Cardiac fibroblast (primary cell): ENCODE data around the gene GBX2.

ENCODE experiments used
- DNase-seq, 2 donors: peaks; one replicate each; pipeline versions ENCODE4 v3.0.0 to v3.0.0-alpha.2; 2010; ENCODE audit warnings: low read depth in 2 of 2
- H3K4me3 ChIP-seq, 2 donors: replicated peaks in 1 of 2; 1 replicate in 1 of 2; 2 replicates in 1 of 2; pipeline ENCODE4 v1.5.1; 2011; ENCODE audit warnings: low read depth in 2 of 2, low read length in 2 of 2, mild to moderate bottlenecking in 2 of 2, moderate library complexity in 1 of 2
- TF ChIP-seq, protein P1 (sequence below): IDR thresholded peaks from one replicate; pipeline ENCODE4 v1.5.1; 2011; ENCODE audit warnings: low read depth, mild to moderate bottlenecking, low read length, inconsistent platforms

Gene GBX2

DNA sequence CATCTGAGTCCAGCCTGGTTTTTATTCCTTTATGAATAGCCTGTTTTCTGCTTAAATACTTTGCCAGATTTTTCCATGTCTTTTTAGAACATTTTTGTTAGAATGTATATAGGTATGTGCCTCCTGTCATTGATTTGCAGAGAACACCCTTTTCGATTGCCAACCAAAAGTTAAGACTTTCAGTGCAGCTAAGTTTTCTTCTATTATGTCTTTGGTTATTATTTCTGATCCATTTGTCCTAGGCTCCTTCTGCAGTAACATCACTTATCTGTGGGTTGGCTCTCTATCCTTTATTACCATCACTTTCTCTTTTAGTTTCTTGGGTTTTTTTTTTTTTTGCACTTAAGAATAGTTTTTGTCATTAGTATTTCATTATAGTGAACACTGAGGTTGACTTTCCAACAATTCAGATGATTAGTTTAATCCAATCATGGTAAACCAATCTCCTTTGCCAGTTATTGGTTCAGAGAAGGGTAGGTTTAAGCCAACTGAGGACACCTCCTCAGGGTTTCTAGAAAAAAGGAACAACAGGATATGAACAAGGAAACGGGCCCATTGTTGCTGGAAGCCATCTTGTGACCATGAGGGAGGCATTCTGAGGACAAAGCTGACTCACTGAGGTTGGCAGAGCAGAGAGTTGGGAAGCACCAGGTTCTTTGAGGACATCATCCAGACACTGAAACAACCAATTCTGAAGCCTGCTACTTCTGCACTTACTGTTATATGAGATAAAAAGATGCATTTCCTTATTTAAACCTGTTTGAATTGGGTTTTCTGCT lies 37.9 kb upstream of the GBX2 start:
- peak; percentile 2 to 15 for DNase-seq
- no peak overlapping the region for H3K4me3 ChIP-seq
- TF ChIP-seq, protein P1, sequence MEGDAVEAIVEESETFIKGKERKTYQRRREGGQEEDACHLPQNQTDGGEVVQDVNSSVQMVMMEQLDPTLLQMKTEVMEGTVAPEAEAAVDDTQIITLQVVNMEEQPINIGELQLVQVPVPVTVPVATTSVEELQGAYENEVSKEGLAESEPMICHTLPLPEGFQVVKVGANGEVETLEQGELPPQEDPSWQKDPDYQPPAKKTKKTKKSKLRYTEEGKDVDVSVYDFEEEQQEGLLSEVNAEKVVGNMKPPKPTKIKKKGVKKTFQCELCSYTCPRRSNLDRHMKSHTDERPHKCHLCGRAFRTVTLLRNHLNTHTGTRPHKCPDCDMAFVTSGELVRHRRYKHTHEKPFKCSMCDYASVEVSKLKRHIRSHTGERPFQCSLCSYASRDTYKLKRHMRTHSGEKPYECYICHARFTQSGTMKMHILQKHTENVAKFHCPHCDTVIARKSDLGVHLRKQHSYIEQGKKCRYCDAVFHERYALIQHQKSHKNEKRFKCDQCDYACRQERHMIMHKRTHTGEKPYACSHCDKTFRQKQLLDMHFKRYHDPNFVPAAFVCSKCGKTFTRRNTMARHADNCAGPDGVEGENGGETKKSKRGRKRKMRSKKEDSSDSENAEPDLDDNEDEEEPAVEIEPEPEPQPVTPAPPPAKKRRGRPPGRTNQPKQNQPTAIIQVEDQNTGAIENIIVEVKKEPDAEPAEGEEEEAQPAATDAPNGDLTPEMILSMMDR: no peak

DNA sequence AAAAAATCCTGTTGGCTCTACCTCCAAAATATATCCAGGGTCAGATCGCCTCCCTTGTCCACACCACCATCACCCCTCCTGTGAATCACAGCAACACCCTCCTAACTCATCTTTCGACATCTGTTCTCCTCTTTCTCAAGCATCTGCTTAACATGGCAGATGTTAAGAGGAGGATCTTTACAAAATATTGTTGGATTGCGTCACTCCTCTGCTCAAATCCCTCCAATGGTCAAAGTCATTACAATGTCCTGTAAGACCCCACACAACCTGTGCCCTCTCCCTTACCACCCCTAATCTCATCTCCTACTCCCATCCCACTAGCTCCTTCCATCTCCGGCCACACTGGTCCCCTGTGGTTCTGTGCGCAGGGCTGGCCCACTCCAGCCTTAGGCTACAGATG lies 36.8 kb upstream of the GBX2 start:
- H3K4me3 ChIP-seq: no peak overlapping the region
- TF ChIP-seq, protein P1: no peak
- DNase-seq: no peak

DNA sequence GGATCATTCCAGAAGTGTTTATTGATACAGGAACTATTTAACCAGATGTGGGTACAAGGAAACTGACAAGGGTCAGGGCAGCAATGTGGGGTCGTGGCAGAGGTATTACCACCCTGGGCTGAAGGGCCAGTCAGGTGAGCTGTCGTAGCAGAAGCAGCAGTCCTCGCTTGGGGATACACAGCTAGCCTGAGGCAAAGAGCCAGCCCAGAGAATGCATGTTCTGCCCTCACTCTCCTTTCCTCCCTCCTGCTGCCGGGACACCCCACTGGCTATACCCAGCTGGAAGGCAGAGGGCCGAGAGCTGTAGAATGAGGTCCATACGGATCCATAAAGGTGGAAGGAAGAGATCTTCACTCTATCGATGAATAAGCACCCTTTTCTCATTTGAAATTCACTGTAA lies 32.2 kb upstream of the GBX2 start:
- TF ChIP-seq, protein P1: no peak
- no peak overlapping the region for H3K4me3 ChIP-seq
- DNase-seq: no peak

DNA sequence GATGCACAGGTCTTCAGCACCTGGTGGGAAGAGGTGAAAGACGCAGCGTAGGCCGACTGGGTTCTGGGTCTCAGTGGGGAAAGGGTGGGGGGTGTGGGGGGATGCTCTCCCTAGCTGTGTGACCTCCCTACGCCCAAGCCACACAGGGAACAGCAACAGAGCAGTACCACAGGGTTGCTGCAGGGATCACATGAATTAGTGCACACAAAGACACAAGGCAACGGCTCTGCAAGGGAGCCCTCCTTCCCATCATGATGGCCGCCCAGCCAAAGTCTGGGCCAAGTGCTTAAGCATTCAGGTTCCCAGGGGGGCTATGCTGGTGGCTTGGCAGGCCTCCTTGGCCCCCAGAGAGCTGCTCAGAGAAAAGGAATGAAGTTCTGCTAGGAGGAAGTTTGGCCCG lies 28.2 kb upstream of the GBX2 start:
- no peak overlapping the region for H3K4me3 ChIP-seq
- TF ChIP-seq, protein P1: no peak
- DNase-seq: no peak

DNA sequence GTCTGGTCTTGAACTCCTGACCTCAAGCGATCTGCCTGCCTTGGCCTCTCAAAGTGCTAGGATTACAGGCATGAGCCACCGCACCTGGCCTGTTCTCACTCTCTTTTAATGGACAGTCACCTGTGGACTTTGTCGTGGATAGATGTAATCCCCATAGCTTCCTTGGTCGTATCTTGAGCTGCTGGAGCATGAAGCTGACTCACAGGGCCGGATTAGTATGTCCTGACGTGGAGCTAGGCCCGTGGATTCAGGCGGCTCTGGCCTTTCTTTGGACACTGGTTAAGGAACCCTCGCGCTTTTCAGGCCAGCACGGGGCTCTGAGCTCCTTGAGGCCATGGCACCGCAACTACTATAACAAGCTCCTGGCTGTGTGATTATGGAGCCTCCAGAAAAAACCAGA lies 27.5 kb upstream of the GBX2 start:
- TF ChIP-seq, protein P1: no peak
- H3K4me3 ChIP-seq: no peak overlapping the region
- DNase-seq: no peak

DNA sequence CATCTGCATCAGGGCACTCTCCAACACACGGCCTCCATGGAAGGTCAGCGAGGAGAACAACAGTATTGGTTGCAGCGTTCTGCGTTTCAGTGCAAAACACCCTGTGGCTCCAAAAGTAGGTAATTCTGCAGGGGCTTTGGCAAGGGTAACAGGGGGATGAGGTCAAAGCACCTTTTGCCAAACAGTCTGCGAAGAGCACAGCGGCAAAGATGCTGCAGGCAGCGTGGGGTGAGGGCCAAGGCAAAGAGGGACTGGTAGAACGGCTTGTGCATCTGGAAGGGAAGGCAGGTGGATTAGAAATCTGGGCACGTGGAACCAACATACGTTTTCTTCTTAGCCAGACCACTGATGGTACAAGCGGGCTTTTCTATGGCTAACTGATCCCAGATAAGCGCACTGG lies 26.6 kb upstream of the GBX2 start:
- TF ChIP-seq, protein P1: no peak
- no peak overlapping the region for H3K4me3 ChIP-seq
- no peak for DNase-seq

DNA sequence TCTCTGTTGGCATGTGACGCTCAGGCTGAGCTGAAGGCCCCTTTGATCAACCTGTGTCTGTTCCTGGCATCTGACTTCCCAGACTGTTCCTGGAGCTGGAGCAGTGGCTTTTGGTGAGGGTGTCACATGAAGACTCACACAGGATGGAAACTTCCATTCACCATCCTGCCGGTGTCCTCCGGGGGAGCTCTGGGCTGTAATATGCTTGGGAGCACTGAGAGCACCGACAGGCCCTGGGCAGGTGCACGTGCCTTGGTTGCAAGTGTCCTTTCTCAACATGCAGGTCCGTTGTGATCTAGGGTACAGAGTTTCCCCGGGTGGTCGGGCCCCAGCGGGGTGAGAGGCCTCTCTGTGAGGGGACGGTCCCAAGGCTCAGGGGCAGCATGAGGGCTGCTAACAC lies 24.8 kb upstream of the GBX2 start:
- H3K4me3 ChIP-seq: no peak overlapping the region
- DNase-seq: no peak
- TF ChIP-seq, protein P1: no peak
